ENCODE data around the gene CCDC12. TPM values are rescaled to one million over a fixed set of nuclear protein-coding genes. Genes with fewer than 3 reads are reported as not detected.
A peak's percentile ranks its signal among the peaks of the same experiment; 100 is the strongest.

Gene CCDC12
- total and polyA plus RNA-seq, 9 of the 15 experiments (the other 6 are each of a cell fraction or from before 2014, with no cell fraction given): 8.9 to 201 (median 86.9) TPM

GRCh38 chr3:46946856-46947545 lies 29.5 kb downstream of the CCDC12 start (continued):
- TF ChIP-seq ZBTB11 (CRISPR knock-in tag; IDR thresholded peaks at IDR 0.05) (peak in 2 of 3 experiments; percentile 71 to 72; a peak in 4 of 6 replicates), JUND (IDR thresholded peaks at IDR 0.05; ENCODE audit: borderline replicate concordance, low read depth, low read length) (peak; percentile 97), JUND (tag; IDR thresholded peaks at IDR 0.05; ENCODE audit: borderline replicate concordance, low read depth, low read length) (peak; percentile 94; the same call in 2 of the 3 replicates), ZNF134 (CRISPR knock-in tag; conservative IDR thresholded peaks at IDR 0.05) (peak; percentile 30), ZNF592 (IDR thresholded peaks at IDR 0.05) (peak; percentile 85), GABPB1 (CRISPR knock-in tag; IDR thresholded peaks at IDR 0.05) (peak; percentile 57; the same call in 1 of the 2 replicates), E4F1 (CRISPR knock-in tag; IDR thresholded peaks at IDR 0.05; ENCODE audit: borderline replicate concordance) (no peak), ZBTB5 (IDR thresholded peaks at IDR 0.05) (no peak), ZFP91 (CRISPR knock-in tag; IDR thresholded peaks at IDR 0.05) (no peak)
